Cardiac muscle cell (in vitro differentiated cells and primary cell): Measurements from ENCODE around the gene OR8D2. TPM values are rescaled to one million over a fixed set of nuclear protein-coding genes. Genes with fewer than 3 reads are reported as not detected.

Source experiments
- DNase-seq, 2 donors: peaks; one replicate each; pipeline versions ENCODE4 v3.0.0 to v3.0.0-alpha.2; 2010 to 2017; ENCODE audit warnings: low read depth in 1 of 2, low spot score in 1 of 2
- H3K27ac ChIP-seq: fragments of 200-600 bp; sonication (generic); 2 replicates; pipeline ENCODE4 v1.5.1; 2016
- H3K27me3 ChIP-seq: fragments of 200-600 bp; sonication (generic); 2 replicates; pipeline ENCODE4 v1.6.0; 2016; ENCODE audit warnings: control low read depth
- H3K36me3 ChIP-seq: fragments of 200-600 bp; sonication (generic); 2 replicates; pipeline ENCODE4 v1.5.1; 2016; ENCODE audit warnings: control low read depth
- H3K4me1 ChIP-seq: fragments of 200-600 bp; sonication (generic); 2 replicates; pipeline ENCODE4 v1.8.1; 2017; ENCODE audit warnings: low read depth, mild to moderate bottlenecking, mixed run types
- H3K4me3 ChIP-seq: fragments of 200-600 bp; sonication (generic); 2 replicates; pipeline ENCODE4 v1.5.1; 2016; ENCODE audit warnings: mild to moderate bottlenecking
- H3K9me3 ChIP-seq: fragments of 200-600 bp; sonication (generic); 2 replicates; pipeline ENCODE4 v1.5.1; 2017; ENCODE audit warnings: low read depth, mild to moderate bottlenecking, control low read depth
- CTCF ChIP-seq: IDR thresholded peaks from 2 replicates; pipeline ENCODE4 v1.5.1; 2012; ENCODE audit warnings: low read depth, mild to moderate bottlenecking, low read length
- polyA plus RNA-seq: library from polyadenylated mRNA; unstranded; fragments of >200 nt; fragmentation: Nextera tagmentation; extraction: Ambion mirVana; gene quantifications from 2 replicates; pipeline ENCODE4 v1.2.1, GENCODE V29; 2016
- total RNA-seq: library from RNA; depleted of rRNA; stranded (reverse); fragments of >200 nt; gene quantifications from 2 replicates; pipeline ENCODE4 v1.2.3, GENCODE V29; 2016

The OR8D2 gene
- total and polyA plus RNA-seq, 2 experiments from 2014 or later: not detected

DNA sequence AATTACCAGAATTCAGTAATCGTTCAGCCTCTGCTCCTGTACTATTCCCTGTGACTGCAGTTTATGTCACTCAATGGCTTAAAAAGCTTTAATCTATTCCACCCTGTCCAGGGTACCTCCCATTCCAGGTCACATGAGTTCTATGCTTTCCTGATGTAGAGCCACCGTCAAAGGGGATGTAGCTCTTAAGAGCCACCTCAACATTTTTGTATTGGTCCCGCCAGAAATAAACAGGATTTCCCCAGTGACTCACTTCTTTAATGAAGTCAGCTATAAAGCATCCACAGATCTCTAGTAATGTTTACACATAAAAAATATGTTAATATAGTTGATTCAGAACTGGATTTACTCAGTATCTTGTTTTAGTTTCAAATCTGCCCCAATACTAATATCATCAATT, 4.9 kb downstream of the OR8D2 start:
- Histone ChIP-seq H3K4me3 (no peak overlapping the region), H3K27ac (no peak overlapping the region), H3K9me3 (no peaks in the 10 kb centered on the region), H3K36me3 (no peaks in the 10 kb centered on the region), H3K27me3 (peaks cover 7% of the 10 kb centered on the region), H3K4me1 (no peaks in the 10 kb centered on the region)
- DNase-seq: no peak
- TF ChIP-seq CTCF: no peak

- Histone ChIP-seq H3K27me3 (peaks cover 7% of the 10 kb centered on the region), H3K27ac (no peak within 1 kb of the TSS), H3K4me1 (no peaks in the 10 kb centered on the region), H3K36me3 (no peaks in the 10 kb centered on the region), H3K9me3 (no peaks in the 10 kb centered on the region), H3K4me3 (no peak within 1 kb of the TSS)
- TF ChIP-seq CTCF: no peak
- DNase-seq: no peak
Observed at GRCh38 chr11:124313849-124314248, 6.1 kb downstream of the OR8D2 start, which contains the start of gene OR8D1. Gene OR8D1, minus strand, starts transcription at chr11:124313949. Its CDS starts 3,183 bp downstream, at chr11:124310766.

DNA sequence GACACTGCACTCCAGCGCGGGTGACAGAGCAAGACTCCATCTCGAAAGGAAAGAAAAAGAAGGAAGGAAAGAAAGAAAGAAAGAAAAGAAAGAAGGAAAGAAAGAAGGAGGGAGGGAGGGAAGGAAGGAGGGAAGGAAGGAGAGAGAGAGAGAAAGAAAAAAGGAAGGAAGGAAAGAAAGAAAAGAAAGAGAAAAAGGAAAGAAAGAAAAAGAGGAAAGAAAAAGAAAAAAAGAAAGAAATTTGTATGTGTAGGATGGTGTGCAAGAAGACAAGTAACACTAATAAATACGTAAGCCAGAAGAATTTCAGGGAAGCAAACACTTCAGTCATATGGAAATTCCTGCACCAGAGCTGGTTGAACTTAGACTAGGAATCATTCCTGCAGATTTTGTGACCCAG, 6.9 kb downstream of the OR8D2 start:
- Histone ChIP-seq H3K4me3 (no peak overlapping the region), H3K27ac (no peak overlapping the region), H3K9me3 (no peaks in the 10 kb centered on the region), H3K36me3 (no peaks in the 10 kb centered on the region), H3K4me1 (no peaks in the 10 kb centered on the region), H3K27me3 (peaks cover 4% of the 10 kb centered on the region)
- no peak for DNase-seq
- no peak for TF ChIP-seq CTCF

DNA sequence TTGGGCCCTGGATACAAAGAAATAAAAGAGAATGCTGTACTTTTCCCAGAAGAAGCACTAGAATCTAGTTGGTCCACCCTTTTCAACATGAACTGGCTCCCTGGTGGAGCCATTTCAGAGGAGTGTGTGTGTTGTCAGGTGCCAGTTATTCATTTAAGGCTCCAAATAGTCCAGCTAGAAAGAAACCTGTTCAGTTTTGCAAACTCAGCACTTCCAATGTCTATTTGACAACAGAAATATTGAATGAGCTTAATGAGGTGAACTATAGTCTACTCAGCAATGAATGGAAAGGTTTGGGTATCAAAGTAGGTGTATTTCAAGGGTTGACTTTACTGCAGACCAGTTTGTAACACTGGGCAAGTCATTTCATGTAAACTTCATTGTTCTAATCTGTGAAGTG, 8.3 kb downstream of the OR8D2 start:
- Histone ChIP-seq H3K27ac (no peak overlapping the region), H3K4me3 (no peak overlapping the region), H3K27me3 (no peaks in the 10 kb centered on the region), H3K36me3 (no peaks in the 10 kb centered on the region), H3K9me3 (no peaks in the 10 kb centered on the region), H3K4me1 (no peaks in the 10 kb centered on the region)
- TF ChIP-seq CTCF: no peak
- no peak for DNase-seq

DNA sequence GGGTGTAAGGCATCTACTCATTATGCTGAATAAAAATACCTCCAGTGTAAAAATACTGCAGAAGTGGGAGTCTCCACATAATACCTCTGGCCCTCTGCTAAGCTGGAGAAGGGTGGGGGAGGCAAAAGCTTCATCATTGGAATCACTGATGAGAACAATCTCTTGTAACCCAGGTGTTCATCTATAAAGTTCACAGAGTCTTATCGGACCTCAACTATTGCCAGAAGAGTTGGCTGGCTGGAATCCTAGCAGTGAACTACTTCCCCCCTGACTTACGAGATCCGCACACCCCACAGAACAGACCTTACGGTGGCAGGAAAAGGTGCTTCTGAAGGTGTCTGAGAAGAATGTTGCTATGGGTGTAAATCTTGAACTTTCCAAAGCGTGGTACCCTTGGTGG, 8.7 kb downstream of the OR8D2 start:
- Histone ChIP-seq H3K36me3 (no peaks in the 10 kb centered on the region), H3K27me3 (no peaks in the 10 kb centered on the region), H3K27ac (no peak overlapping the region), H3K4me3 (no peak overlapping the region), H3K9me3 (no peaks in the 10 kb centered on the region), H3K4me1 (no peaks in the 10 kb centered on the region)
- no peak for DNase-seq
- TF ChIP-seq CTCF: no peak

GRCh38 chr11:124310721-124311120, 9.3 kb downstream of the OR8D2 start:
- no peaks in the 10 kb centered on the region for H3K27me3 ChIP-seq
- peak in 1 of 2 donors; percentile 8 for DNase-seq
- H3K4me3 ChIP-seq: no peak overlapping the region
- H3K27ac ChIP-seq: no peak overlapping the region
- TF ChIP-seq CTCF: no peak
- H3K9me3 ChIP-seq: no peaks in the 10 kb centered on the region
- H3K4me1 ChIP-seq: no peaks in the 10 kb centered on the region
- no peaks in the 10 kb centered on the region for H3K36me3 ChIP-seq
